ENCODE measurements around the gene ACOXL.

ACOXL gene

GRCh38 chr2:110997331-110998045, 265.1 kb downstream of the ACOXL start:
- H3K4me2 ChIP-seq (ENCODE audit: low read length): no peak overlapping the region

DNA sequence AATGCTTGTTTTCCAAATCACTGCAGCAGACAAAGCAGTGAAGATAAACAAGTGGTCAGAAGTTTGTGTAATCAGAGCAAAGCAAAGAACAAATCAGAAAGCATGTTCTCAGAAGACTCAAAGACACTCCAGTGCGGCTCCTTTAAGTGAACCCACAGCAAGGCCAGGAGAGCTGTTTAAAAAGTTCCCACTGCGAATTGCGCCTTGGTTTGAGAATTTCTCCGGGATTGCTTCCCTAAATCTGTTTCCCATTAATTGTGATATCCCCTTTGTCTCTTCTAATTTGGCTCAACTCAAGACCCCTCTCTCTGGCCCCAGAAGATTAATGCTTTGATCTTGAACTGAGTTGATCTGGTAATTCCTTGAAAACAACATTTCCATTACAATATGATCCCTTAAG, 265.9 kb downstream of the ACOXL start:
- H3K79me2 ChIP-seq (ENCODE audit: control insufficient read depth, low read length): no peaks in the 10 kb centered on the region
- no peak for TF ChIP-seq EZH2phosphoT487 (IDR thresholded peaks at IDR 0.05; ENCODE audit: borderline replicate concordance, low read length)
- TF ChIP-seq, protein P1, sequence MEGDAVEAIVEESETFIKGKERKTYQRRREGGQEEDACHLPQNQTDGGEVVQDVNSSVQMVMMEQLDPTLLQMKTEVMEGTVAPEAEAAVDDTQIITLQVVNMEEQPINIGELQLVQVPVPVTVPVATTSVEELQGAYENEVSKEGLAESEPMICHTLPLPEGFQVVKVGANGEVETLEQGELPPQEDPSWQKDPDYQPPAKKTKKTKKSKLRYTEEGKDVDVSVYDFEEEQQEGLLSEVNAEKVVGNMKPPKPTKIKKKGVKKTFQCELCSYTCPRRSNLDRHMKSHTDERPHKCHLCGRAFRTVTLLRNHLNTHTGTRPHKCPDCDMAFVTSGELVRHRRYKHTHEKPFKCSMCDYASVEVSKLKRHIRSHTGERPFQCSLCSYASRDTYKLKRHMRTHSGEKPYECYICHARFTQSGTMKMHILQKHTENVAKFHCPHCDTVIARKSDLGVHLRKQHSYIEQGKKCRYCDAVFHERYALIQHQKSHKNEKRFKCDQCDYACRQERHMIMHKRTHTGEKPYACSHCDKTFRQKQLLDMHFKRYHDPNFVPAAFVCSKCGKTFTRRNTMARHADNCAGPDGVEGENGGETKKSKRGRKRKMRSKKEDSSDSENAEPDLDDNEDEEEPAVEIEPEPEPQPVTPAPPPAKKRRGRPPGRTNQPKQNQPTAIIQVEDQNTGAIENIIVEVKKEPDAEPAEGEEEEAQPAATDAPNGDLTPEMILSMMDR (IDR thresholded peaks at IDR 0.05; ENCODE audit: low read depth, low read length, poor library complexity, severe bottlenecking): no peak
- no peaks in the 10 kb centered on the region for H3K36me3 ChIP-seq (ENCODE audit: control insufficient read depth, low read length)
- no peak overlapping the region for H3K27ac ChIP-seq (ENCODE audit: low read depth, low read length)
- no peaks in the 10 kb centered on the region for H4K20me1 ChIP-seq (ENCODE audit: control insufficient read depth, insufficient read depth, low read depth, low read length)
- peaks cover 15% of the 10 kb centered on the region for H3K4me1 ChIP-seq (ENCODE audit: control insufficient read depth, low read length)
- H3K27me3 ChIP-seq (ENCODE audit: control insufficient read depth, low read length): no peaks in the 10 kb centered on the region
- no peaks in the 10 kb centered on the region for H3K9me3 ChIP-seq (ENCODE audit: control insufficient read depth, insufficient read depth, low read length)
- H3F3A ChIP-seq (ENCODE audit: control insufficient read depth, insufficient read depth): 0 out of 2 replicates have a peak, but pooled peaks cover 4% of the 10 kb centered on the region
- no peak overlapping the region for H3K4me2 ChIP-seq (ENCODE audit: low read length)
- H3K4me3 ChIP-seq (ENCODE audit: low read length): no peak overlapping the region
- no peaks in the 10 kb centered on the region for H3K9me2 ChIP-seq (replicated peaks; ENCODE audit: control insufficient read depth, low read length)

More at GRCh38 chr2:110997331-110998045, 265.1 kb downstream of the ACOXL start:
- TF ChIP-seq EZH2phosphoT487 (IDR thresholded peaks at IDR 0.05; ENCODE audit: borderline replicate concordance, low read length): no peak
- TF ChIP-seq, protein P1 (IDR thresholded peaks at IDR 0.05; ENCODE audit: low read depth, low read length, poor library complexity, severe bottlenecking): no peak
- Histone ChIP-seq H3K9me2 (replicated peaks; ENCODE audit: control insufficient read depth, low read length) (no peaks in the 10 kb centered on the region), H3K27ac (ENCODE audit: low read depth, low read length) (no peak overlapping the region), H3K36me3 (ENCODE audit: control insufficient read depth, low read length) (no peaks in the 10 kb centered on the region), H4K20me1 (ENCODE audit: control insufficient read depth, insufficient read depth, low read depth, low read length) (no peaks in the 10 kb centered on the region), H3K4me1 (ENCODE audit: control insufficient read depth, low read length) (peaks cover 23% of the 10 kb centered on the region), H3F3A (ENCODE audit: control insufficient read depth, insufficient read depth) (0 out of 2 replicates have a peak, but pooled peaks cover 4% of the 10 kb centered on the region), H3K79me2 (ENCODE audit: control insufficient read depth, low read length) (no peaks in the 10 kb centered on the region), H3K4me3 (ENCODE audit: low read length) (no peak overlapping the region), H3K27me3 (ENCODE audit: control insufficient read depth, low read length) (no peaks in the 10 kb centered on the region), H3K9me3 (ENCODE audit: control insufficient read depth, insufficient read depth, low read length) (no peaks in the 10 kb centered on the region)

- Histone ChIP-seq H3K9me2 (replicated peaks; ENCODE audit: control insufficient read depth, low read length) (no peaks in the 10 kb centered on the region), H3K4me2 (ENCODE audit: low read length) (no peak overlapping the region), H3K27me3 (ENCODE audit: control insufficient read depth, low read length) (no peaks in the 10 kb centered on the region; the same call in 1 of the 2 replicates)
These were observed 267.3 kb downstream of the ACOXL start for GRCh38 chr2:110999626-111000025.

More at GRCh38 chr2:110999626-111000025, 267.3 kb downstream of the ACOXL start:
- Histone ChIP-seq H3K4me3 (ENCODE audit: low read length) (no peak overlapping the region), H3F3A (ENCODE audit: control insufficient read depth, insufficient read depth) (no peaks in the 10 kb centered on the region), H3K27ac (ENCODE audit: low read depth, low read length) (no peak overlapping the region), H3K4me1 (ENCODE audit: control insufficient read depth, low read length) (peaks cover 2% of the 10 kb centered on the region), H3K36me3 (ENCODE audit: control insufficient read depth, low read length) (no peaks in the 10 kb centered on the region), H3K9me3 (ENCODE audit: control insufficient read depth, insufficient read depth, low read length) (no peaks in the 10 kb centered on the region), H4K20me1 (ENCODE audit: control insufficient read depth, insufficient read depth, low read depth, low read length) (no peaks in the 10 kb centered on the region), H3K79me2 (ENCODE audit: control insufficient read depth, low read length) (no peaks in the 10 kb centered on the region)
- no peak for TF ChIP-seq EZH2phosphoT487 (IDR thresholded peaks at IDR 0.05; ENCODE audit: borderline replicate concordance, low read length)
- TF ChIP-seq, protein P1 (IDR thresholded peaks at IDR 0.05; ENCODE audit: low read depth, low read length, poor library complexity, severe bottlenecking): no peak
